Peyer's patch (tissue), 4 donors: Measurements from ENCODE around the gene FAM20B. TPM values are rescaled to one million over a fixed set of nuclear protein-coding genes. Genes with fewer than 3 reads are reported as not detected.

Source experiments
- DNase-seq, 3 donors: peaks; one replicate each; pipeline ENCODE4 v3.0.0-alpha.2; 2017 to 2019
- H3K27ac ChIP-seq, 4 donors: fragments of 200-600 bp; sonication (generic); one replicate each; pipeline ENCODE4 v1.5.1; 2016 to 2019
- H3K27me3 ChIP-seq, 2 donors: fragments of 200-600 bp; sonication (generic); one replicate each; pipeline ENCODE4 v1.5.1; 2019
- H3K36me3 ChIP-seq, 3 donors: fragments of 200-600 bp; sonication (generic); one replicate each; pipeline ENCODE4 v1.5.1; 2016 to 2019
- H3K4me1 ChIP-seq, 4 donors: fragments of 200-600 bp; sonication (generic); one replicate each; pipeline ENCODE4 v1.5.1; 2016 to 2019
- H3K4me3 ChIP-seq, 4 donors: fragments of 200-600 bp; sonication (generic); 1 replicate in 3 of 4; 2 replicates in 1 of 4; pipeline ENCODE4 v1.5.1; 2016 to 2019; ENCODE audit warnings: mild to moderate bottlenecking in 1 of 4
- H3K9me3 ChIP-seq, 4 donors: fragments of 200-600 bp; sonication (generic); one replicate each; pipeline ENCODE4 v1.5.1; 2016 to 2019; ENCODE audit warnings: mild to moderate bottlenecking in 1 of 4
- CTCF ChIP-seq, 6 experiments: fragments of 450-650 bp in 4 of 6; fragments of 200-600 bp in 2 of 6; sonication (generic) in 1 of 6; IDR thresholded peaks; one replicate each; pipeline ENCODE4 v1.5.1; 2017 to 2019; ENCODE audit warnings: antibody characterized with exemption in 6 of 6, mild to moderate bottlenecking in 3 of 6, moderate library complexity in 1 of 6
- POLR2A ChIP-seq, 2 donors: fragments of 450-650 bp; IDR thresholded peaks; one replicate each; pipeline ENCODE4 v1.5.1; 2017; ENCODE audit warnings: antibody characterized with exemption in 2 of 2, mild to moderate bottlenecking in 2 of 2, moderate library complexity in 2 of 2
- total RNA-seq, 4 donors: library from RNA; depleted of rRNA; stranded (reverse); fragments of >200 nt; gene quantifications; one replicate each; pipeline ENCODE4 v1.1.0, GENCODE V29; 2016

FAM20B gene
- total RNA-seq, 4 donors from 2014 or later = 13.8 to 18.8 (median 17.2) TPM

DNA sequence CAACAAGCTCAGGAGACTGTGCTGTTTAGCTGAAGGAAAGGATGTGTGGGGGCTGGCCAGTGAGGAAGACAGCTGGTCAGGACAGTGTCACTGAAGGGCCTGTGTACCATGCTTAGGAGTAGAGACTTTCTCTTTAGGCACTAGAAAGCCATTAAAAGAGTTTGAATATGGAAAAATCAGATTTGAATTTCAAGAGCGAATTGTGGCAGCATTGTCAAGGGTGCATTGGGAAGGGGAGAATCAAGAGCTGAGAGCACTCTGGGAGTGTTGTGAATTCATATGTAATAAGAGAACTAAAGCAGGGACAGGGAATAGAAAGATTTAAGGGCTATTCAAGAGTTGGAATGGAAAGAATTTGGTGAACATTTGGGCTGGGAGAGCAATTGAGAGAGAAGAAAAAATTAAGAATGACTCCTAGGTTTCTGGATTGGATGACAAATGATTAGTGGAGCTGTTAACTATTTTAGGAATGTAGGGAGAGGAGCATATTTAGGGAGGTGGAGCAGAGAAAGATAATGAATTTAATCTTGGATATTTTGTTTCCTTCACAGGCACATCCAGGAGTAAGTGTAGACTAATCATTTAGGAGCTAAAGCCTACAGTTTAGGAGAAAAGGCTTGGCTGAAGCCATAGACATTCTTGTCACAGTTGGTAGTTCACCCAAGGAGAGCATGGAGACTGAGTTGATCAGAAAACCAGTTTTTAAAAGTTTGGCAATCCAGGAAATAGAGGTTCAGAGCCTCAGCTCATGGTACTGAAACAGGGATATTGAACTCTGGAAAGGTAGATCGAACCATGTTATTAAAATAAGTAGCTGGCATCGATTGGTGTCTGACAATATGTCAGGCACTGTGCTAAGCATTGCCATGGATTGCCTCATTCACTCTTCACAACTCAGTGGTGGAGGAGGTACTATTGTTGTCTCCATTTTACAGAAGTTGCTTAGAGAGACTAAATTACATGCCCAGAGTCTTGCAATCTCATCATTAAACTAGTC lies 33.1 kb downstream of the FAM20B start:
- no peak for TF ChIP-seq CTCF (IDR thresholded peaks at IDR 0.05)
- TF ChIP-seq POLR2A (IDR thresholded peaks at IDR 0.05) = no peak
- Histone ChIP-seq H3K4me3 (no peak overlapping the region), H3K4me1 (no peaks in the 10 kb centered on the region), H3K27ac (no peak overlapping the region), H3K27me3 (no peaks in the 10 kb centered on the region), H3K9me3 (no peaks in the 10 kb centered on the region), H3K36me3 (peaks cover 0 to 41% (median 0%) of the 10 kb centered on the region in 3 donors)
- DNase-seq = no peak

GRCh38 chr1:179061360-179062282 lies 35.9 kb downstream of the FAM20B start:
- TF ChIP-seq POLR2A (IDR thresholded peaks at IDR 0.05) = no peak
- TF ChIP-seq CTCF (IDR thresholded peaks at IDR 0.05) = no peak
- H3K4me3 ChIP-seq = no peak overlapping the region
- no peaks in the 10 kb centered on the region for H3K27me3 ChIP-seq
- peaks cover 0 to 39% (median 0%) of the 10 kb centered on the region in 3 donors for H3K36me3 ChIP-seq
- DNase-seq = no peak
- H3K4me1 ChIP-seq = no peaks in the 10 kb centered on the region
- H3K9me3 ChIP-seq = no peaks in the 10 kb centered on the region
- H3K27ac ChIP-seq = no peak overlapping the region

DNA sequence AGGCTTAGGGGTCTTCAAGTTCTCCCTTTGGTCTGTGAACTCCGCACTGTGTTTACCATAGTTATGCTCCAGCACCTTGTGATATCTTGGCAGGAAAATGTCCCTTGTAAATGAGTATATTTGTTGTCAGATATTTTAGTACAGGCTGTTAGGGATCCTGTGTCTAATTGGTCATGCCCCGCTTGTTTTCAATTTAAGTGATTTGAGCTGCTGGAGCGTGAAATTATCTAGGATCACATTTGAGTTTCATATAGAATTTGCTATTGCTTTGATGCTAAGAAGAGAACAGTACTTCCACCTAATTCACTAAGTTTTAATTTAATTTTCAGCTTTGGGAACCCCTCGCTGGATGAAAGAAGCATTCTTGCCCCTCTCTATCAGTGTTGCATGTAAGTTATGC lies 40.8 kb downstream of the FAM20B start:
- H3K9me3 ChIP-seq = no peaks in the 10 kb centered on the region
- no peak overlapping the region for H3K27ac ChIP-seq
- H3K4me1 ChIP-seq = no peaks in the 10 kb centered on the region
- H3K4me3 ChIP-seq = no peak overlapping the region
- TF ChIP-seq POLR2A (IDR thresholded peaks at IDR 0.05) (no peak), CTCF (IDR thresholded peaks at IDR 0.05) (no peak)
- DNase-seq = no peak
- no peaks in the 10 kb centered on the region for H3K27me3 ChIP-seq
- H3K36me3 ChIP-seq = peaks cover 0 to 72% (median 0%) of the 10 kb centered on the region in 3 donors

DNA sequence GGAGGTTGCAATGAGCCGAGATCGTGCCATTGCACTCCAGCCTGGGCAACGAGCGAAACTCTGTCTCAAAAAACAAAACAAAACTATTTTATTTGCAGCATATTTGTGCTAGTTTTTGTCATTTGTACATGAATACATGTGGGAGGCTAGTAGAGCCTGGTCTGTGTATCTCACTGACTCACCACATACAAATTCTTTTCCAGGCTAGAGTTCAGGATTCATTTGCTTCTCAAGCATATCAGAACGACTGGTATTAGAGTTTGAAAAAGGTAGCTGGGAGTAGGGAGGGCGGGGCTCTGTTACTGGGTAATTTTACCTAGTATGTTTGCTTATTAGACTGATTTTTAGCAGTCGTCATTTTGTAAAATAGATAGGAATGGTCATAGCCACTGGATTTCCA lies 51.7 kb downstream of the FAM20B start:
- no peak for DNase-seq
- H3K9me3 ChIP-seq = no peaks in the 10 kb centered on the region
- H3K27ac ChIP-seq = no peak overlapping the region
- peaks cover 0 to 11% (median 2%) of the 10 kb centered on the region in 3 donors for H3K36me3 ChIP-seq
- TF ChIP-seq POLR2A (IDR thresholded peaks at IDR 0.05) (no peak), CTCF (IDR thresholded peaks at IDR 0.05) (no peak)
- H3K4me1 ChIP-seq = peaks cover 0 to 12% (median 4%) of the 10 kb centered on the region in 4 donors
- H3K4me3 ChIP-seq = no peak overlapping the region
- no peaks in the 10 kb centered on the region for H3K27me3 ChIP-seq

GRCh38 chr1:179079113-179079761 lies 53.5 kb downstream of the FAM20B start:
- H3K9me3 ChIP-seq = no peaks in the 10 kb centered on the region
- TF ChIP-seq POLR2A (IDR thresholded peaks at IDR 0.05) (no peak), CTCF (IDR thresholded peaks at IDR 0.05) (peak; percentile 19 to 85 (median 82))
- DNase-seq = peak in 2 of 3 donors; percentile 59 to 77
- H3K4me1 ChIP-seq = peaks cover 0 to 26% (median 12%) of the 10 kb centered on the region in 4 donors
- no peak overlapping the region for H3K4me3 ChIP-seq
- H3K27ac ChIP-seq = no peak overlapping the region
- no peaks in the 10 kb centered on the region for H3K27me3 ChIP-seq
- H3K36me3 ChIP-seq = no peaks in the 10 kb centered on the region
